Neuron (in vitro differentiated cells): ENCODE results near the gene KCNIP1.

Source experiments
- H2AFZ ChIP-seq: one replicate; pipeline ENCODE4 v1.6.1; 2013; ENCODE audit warnings: low read depth, mild to moderate bottlenecking, inconsistent platforms, low read length, moderate library complexity
- H3K27me3 ChIP-seq: one replicate; pipeline ENCODE4 v1.6.1; 2013; ENCODE audit warnings: low read length; ENCODE audit not compliant: insufficient read depth
- H3K36me3 ChIP-seq: one replicate; pipeline ENCODE4 v1.6.1; 2013; ENCODE audit warnings: low read length; ENCODE audit not compliant: insufficient read depth
- H3K4me1 ChIP-seq: one replicate; pipeline ENCODE4 v1.6.1; 2013; ENCODE audit warnings: low read length; ENCODE audit not compliant: insufficient read depth
- H3K4me3 ChIP-seq: 2 replicates; pipeline ENCODE4 v1.5.1; 2013; ENCODE audit warnings: mild to moderate bottlenecking, low read length, moderate library complexity
- H3K9me3 ChIP-seq: one replicate; pipeline ENCODE4 v1.6.1; 2013; ENCODE audit warnings: low read length

KCNIP1 gene

DNA sequence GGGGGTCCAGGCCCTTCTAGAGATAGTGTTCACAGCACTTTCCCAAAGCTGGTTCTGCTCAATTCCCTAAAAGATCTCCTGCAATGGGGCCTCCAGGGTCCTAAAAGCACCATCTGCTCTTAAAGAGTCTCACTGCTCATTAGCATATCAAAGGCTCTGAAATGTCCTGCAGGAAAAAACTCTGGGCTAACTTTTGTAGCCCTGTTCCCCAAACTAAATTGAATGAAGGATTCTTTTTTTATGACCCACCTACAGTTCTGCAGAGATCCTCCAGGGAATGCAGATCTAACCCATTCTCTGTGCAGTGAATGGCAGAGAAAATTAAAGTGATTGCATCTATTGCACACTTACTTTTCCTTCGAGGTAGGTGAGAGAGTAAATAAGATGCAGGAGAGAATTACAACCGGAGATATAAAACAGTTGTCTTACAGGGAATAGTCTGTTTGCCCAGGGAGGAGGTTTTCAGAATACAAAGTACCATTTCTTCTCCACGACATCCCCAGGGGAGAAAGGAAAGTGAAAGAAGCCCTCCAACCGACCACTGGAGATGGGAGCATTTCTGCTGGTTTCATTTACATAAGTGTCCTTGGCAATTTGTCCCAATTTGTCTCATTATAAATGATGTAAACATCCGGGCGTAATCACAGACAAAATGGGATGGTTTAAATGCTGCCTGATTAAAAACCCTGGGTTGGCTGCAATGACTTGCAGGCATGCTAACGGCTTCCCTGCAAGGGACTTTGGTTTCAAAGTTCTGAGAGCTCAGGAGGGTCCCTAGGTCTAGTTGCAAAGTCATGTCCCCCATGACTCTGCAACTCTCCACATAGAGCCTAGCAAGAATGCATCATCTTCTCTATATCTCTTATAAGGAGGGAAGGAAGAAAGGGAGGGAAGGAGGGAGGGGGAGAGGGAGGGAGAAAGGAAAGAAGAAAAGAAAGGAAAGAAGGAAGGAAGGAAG, 114.0 kb downstream of the KCNIP1 start:
- no peak overlapping the region for H2AFZ ChIP-seq
- H3K4me3 ChIP-seq: no peak overlapping the region
- no peaks in the 10 kb centered on the region for H3K9me3 ChIP-seq
- no peaks in the 10 kb centered on the region for H3K36me3 ChIP-seq
- H3K4me1 ChIP-seq: no peaks in the 10 kb centered on the region
- no peaks in the 10 kb centered on the region for H3K27me3 ChIP-seq

DNA sequence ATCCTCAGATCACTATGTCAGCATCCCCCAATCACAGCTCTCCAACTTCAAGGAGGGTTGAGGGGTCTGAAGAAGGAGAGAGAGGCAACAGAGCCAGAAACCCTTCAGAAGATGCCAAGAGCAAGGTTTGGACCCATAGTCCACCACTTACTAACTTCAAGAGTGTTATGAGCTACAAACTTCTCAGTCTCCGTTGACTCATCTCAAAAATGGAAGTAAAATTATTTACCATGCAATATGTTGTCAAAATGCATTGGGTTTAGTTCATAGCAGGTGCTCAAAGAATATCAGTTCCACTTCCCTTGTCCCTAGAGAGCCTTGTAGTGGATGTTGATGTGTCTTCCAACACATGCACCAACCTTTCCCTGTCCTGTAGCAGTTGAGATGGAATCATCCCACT, 116.0 kb downstream of the KCNIP1 start:
- H3K4me3 ChIP-seq: no peak overlapping the region

DNA sequence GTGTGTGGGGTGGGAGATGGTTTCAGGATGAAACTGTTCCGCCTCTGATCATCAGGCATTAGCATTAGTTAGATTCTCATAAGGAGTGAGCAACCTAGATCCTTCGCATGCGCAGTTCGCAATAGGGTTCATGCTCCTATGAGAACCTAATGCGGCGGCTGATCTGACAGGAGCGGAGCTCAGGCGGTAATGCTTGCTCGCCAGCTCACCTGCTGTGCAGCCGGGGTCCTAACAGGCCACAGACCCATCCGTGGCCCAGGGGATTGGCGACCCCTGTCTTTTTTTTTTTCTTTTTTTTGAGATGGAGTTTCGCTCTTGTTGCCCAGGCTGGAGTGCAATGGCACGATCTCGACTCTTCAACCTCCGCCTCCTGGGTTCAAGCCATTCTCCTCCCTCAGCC, 119.1 kb downstream of the KCNIP1 start:
- no peak overlapping the region for H3K4me3 ChIP-seq
- no peaks in the 10 kb centered on the region for H3K36me3 ChIP-seq
- no peaks in the 10 kb centered on the region for H3K9me3 ChIP-seq
- H2AFZ ChIP-seq: no peak overlapping the region
- no peaks in the 10 kb centered on the region for H3K4me1 ChIP-seq
- no peaks in the 10 kb centered on the region for H3K27me3 ChIP-seq

More for the DNA sequence above, 116.0 kb downstream of the KCNIP1 start:
- H3K4me1 ChIP-seq: no peaks in the 10 kb centered on the region
- no peaks in the 10 kb centered on the region for H3K36me3 ChIP-seq
- no peaks in the 10 kb centered on the region for H3K27me3 ChIP-seq
- H3K9me3 ChIP-seq: no peaks in the 10 kb centered on the region
- no peak overlapping the region for H2AFZ ChIP-seq

DNA sequence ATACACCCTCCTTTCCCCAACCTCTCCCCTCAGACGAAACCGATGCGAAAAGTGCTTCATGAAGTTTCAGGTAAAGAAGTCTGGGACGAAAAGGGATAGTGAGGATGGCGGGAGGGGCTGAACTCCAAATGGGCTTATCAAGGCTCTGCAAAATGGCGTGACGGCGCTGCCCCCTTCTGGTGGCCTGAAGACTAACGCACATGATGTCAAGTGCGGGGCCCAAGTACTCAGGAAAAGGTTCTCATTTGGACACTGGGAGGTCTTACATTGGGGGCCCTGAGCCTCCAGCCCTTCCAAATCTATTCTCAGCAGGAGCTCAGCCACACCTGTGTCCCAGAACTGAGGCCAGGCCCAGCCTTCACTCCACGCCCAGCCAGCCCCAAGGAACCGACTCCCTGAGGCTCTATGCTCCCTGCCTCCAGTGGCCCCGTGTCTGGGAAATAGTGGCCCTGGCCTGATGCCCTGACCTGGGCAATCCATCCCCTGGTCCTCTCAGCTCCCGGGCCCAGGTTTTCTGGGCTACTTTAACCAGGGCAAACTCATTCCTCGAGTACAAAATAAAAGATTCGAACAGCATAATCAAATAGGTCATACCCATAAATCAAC, 119.9 kb downstream of the KCNIP1 start:
- Histone ChIP-seq H3K4me3 (no peak overlapping the region), H3K27me3 (no peaks in the 10 kb centered on the region), H3K36me3 (no peaks in the 10 kb centered on the region), H3K4me1 (no peaks in the 10 kb centered on the region), H2AFZ (no peak overlapping the region), H3K9me3 (no peaks in the 10 kb centered on the region)

DNA sequence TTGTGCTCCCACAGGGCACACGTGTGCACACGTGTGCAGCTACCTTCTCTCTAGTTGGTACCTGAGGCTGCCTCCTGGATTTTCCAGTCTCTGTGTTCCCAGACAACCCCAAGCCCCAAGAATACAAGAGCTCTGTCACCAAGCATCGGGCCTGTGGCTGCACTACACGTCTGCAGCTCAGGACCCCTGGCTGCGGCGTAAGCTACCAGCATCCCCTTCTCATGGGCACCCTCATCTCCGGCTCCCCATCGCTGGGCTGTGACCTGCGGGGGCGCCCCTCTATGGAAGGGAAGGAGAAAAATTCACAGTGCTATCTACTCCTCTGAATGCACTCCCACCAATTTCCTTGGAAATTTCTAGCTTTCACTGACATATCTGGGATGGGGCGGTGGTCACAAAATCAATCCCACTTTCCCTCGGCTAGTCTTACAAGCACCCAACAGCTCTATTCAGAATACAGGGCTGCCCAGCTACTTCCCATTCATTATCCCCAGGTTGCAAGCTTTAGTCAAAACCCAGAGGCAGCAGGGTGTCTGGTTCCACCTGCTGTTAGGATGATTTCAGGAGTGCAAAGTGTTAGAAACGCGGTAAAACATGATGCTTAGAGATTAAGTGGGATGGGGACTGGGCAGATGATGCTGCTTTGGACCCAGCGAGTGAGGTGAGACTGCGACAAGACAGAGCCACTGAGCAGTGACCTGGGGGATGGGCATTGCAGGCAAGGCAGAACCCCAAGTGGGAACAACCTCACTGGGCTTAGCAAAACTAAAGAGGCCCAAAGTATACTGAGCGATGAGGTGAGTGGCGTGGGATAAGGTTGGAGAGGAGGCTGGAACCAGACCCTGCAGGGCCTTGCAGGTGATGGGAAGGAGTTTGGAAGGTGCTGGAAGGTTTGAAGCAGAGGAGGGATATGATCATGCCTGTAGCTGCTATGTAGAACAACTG, 121.7 kb downstream of the KCNIP1 start:
- no peaks in the 10 kb centered on the region for H3K4me1 ChIP-seq
- no peaks in the 10 kb centered on the region for H3K36me3 ChIP-seq
- H3K9me3 ChIP-seq: no peaks in the 10 kb centered on the region
- no peak overlapping the region for H3K4me3 ChIP-seq
- H2AFZ ChIP-seq: no peak overlapping the region
- H3K27me3 ChIP-seq: no peaks in the 10 kb centered on the region

DNA sequence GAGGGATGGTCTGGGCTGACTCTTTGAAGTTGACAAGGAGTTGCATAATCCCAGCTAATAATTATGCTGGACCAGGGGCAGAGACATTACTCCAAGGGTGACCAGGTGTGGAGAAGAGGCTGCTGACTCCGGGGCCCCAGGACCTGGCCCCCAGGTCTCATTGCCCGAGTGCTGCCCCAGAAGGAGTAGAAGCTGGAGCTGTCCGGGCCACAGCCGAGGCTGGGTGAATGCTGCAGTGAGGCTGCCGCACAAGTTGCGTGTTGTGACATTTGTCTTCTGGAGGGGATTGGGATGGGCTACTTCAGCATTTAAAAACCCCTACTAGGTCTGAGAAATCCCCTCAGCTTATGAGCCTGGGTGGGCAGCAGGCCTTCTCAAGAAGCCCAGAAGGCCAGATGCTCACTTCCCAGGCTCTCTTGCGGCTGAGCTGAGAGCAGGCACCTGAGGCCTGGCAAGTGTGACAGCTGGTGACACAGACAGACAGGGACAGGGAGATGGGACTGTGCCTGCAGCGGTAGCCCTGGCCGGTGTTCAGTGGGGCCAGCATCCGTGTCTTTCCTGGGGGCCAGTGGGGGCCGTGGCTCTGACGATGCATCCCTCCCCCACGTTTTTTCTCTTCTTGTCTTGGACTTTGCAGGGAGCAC, 122.8 kb downstream of the KCNIP1 start:
- no peaks in the 10 kb centered on the region for H3K4me1 ChIP-seq
- H3K4me3 ChIP-seq: no peak overlapping the region
- H3K9me3 ChIP-seq: no peaks in the 10 kb centered on the region
- no peaks in the 10 kb centered on the region for H3K36me3 ChIP-seq
- no peaks in the 10 kb centered on the region for H3K27me3 ChIP-seq
- no peak overlapping the region for H2AFZ ChIP-seq

DNA sequence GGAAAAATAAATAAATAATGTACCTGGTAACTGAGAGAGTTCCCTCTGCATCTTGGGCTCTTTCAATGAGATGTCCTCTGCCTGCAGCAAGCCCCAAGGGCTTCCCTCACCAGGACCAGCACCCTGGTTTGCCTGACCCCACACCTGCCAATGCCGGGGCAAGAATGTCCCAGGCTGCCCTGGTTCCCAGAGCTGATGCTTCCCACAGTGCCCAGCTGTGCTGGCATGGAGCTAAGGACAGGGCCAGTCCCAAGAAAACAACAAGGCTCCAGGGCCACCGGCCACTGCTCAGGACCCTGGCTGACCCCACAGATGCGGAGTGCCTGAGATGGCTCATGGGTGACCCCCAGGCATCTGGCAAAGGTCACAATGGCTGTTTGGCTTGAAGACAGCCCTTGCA, 123.5 kb downstream of the KCNIP1 start:
- no peaks in the 10 kb centered on the region for H3K4me1 ChIP-seq
- no peaks in the 10 kb centered on the region for H3K27me3 ChIP-seq
- no peaks in the 10 kb centered on the region for H3K9me3 ChIP-seq

DNA sequence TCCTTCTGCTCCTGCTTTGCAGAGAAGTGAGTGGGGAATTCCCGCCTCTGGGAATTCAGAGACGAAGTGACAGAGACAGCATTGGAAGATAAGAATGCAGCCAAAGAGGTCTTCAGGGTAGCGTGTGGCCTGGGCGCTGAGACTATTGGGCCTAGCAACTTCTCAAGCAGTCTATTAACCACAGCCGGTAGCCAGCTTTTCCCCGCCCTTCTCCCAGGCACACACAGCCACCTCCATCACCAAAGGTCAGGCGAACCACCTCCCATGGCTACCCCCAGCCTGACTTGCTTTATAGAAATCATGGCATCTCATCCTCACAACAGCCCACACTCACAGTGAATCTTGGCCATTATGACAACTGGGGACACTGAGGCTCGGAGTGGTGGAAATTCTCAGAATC, 124.2 kb downstream of the KCNIP1 start:
- H3K9me3 ChIP-seq: no peaks in the 10 kb centered on the region
- no peak overlapping the region for H2AFZ ChIP-seq
- H3K27me3 ChIP-seq: no peaks in the 10 kb centered on the region
- no peak overlapping the region for H3K4me3 ChIP-seq
- no peaks in the 10 kb centered on the region for H3K4me1 ChIP-seq
- H3K36me3 ChIP-seq: no peaks in the 10 kb centered on the region

More for the DNA sequence above, 123.5 kb downstream of the KCNIP1 start:
- Histone ChIP-seq H3K36me3 (no peaks in the 10 kb centered on the region), H2AFZ (no peak overlapping the region), H3K4me3 (no peak overlapping the region)

DNA sequence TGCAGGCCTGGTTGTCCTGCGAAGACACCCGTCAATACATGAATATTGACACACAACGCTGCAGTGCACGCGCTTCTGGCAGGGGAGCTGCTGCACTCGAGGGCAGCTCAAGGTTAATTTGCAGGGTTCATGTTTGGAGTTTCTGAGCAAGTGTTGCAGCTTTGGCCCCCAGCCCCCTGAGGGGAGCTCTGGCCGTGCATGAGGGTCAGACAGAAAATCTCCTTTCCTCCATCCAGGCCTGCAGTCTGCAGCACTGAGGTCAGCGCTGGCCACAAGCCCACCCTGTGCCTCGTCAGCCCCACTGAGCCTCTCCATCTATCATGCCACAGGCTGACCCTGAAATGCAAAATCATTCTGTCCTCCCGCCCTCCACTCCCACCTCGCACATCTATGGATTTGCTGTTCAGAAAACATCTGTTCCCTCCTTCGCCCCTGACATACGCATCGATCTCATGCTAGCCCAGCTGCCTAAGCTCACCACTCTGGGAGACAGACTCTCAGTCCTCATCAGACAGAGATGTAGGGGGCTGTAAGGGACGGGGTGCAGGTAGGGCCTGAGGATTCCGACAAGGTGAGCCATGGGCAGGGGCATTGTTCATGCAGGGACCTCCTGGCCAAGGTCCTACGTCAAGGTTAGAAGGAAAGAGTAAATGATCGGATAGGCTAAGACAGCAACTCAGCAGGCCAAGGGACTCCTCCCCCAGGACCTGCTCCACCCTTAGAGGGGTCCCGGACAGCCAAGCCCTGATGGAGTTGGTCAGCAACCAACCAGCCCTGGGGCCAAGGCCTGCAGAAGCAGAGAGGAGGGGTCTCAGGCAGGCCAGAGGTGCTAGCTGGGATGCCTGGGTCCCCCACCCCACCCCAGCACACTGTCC, 125.1 kb downstream of the KCNIP1 start:
- no peaks in the 10 kb centered on the region for H3K36me3 ChIP-seq
- peaks cover 6% of the 10 kb centered on the region for H3K4me1 ChIP-seq
- H3K4me3 ChIP-seq: no peak overlapping the region
- H3K27me3 ChIP-seq: no peaks in the 10 kb centered on the region
- no peaks in the 10 kb centered on the region for H3K9me3 ChIP-seq
- no peak overlapping the region for H2AFZ ChIP-seq

DNA sequence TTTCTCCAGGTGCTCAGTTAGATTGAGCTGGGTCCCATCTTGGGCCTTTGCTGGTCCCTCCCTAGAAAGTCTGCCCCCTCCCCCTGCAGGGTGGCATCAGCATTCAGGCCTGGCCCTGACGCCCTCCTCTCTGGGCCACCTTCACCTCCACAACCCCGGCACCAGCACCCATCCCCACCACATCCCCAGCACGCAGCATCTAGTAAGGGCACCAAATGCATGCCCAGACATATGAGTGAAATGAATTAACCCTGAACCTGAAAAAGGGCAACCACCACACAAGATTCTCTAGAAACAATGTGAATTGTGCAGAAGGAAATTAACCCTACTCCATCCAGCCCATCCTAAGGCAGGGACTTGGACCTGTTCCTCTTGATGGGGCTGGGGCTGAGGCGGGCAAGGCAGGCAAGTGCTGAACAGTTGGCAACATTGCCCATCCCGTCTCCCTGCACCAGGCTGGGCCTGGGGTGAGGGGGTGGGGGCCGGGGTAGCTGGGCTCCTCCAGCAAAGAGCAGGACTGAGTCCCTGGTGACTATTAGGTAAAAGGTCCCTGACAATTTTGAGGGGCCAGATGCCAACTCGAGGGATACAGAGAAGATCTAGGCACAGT, 125.9 kb downstream of the KCNIP1 start:
- Histone ChIP-seq H3K36me3 (no peaks in the 10 kb centered on the region), H3K9me3 (no peaks in the 10 kb centered on the region), H3K4me3 (no peak overlapping the region), H3K4me1 (peaks cover 8% of the 10 kb centered on the region), H3K27me3 (no peaks in the 10 kb centered on the region), H2AFZ (no peak overlapping the region)

DNA sequence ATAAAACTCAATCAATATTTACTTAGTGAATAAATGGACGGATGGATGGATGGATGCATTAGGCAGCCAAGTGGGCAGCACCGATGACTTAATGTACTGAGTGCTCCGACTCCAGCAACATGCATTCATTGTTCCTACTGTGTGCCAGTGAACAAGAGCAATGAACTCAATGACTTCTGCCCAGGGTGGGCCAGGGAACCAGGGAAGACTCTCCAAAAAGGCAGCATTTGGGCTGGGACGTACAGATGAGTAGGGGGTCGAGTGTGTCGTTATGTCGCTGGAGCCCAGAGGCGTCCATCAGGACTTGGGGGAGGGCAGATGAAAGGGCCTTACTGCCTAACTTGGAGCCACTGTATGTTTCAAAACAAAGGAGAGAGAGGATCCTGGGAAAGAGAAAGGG, 126.4 kb downstream of the KCNIP1 start:
- H3K9me3 ChIP-seq: no peaks in the 10 kb centered on the region
- no peak overlapping the region for H3K4me3 ChIP-seq
- no peak overlapping the region for H2AFZ ChIP-seq
- no peaks in the 10 kb centered on the region for H3K36me3 ChIP-seq
- no peaks in the 10 kb centered on the region for H3K27me3 ChIP-seq
- peaks cover 8% of the 10 kb centered on the region for H3K4me1 ChIP-seq
